Keratinocyte (primary cell): ENCODE results near the gene HEPACAM. TPM values are rescaled to one million over a fixed set of nuclear protein-coding genes. Genes with fewer than 3 reads are reported as not detected.
A peak's percentile ranks its signal among the peaks of the same experiment; 100 is the strongest.

Experiments
- DNase-seq: peaks from one replicate; pipeline ENCODE4 v3.0.0-alpha.2; 2011; ENCODE audit warnings: low read depth, missing footprints, low spot score
- FAIRE-seq: peaks from 2 replicates; lab custom pipeline; 2011; peaks lifted over from hg19 to GRCh38; lab: Jason Lieb, UNC
- H2AFZ ChIP-seq: 2 replicates; pipeline ENCODE4 v1.6.0; 2012; ENCODE audit warnings: low read length, control low read depth, inconsistent platforms; ENCODE audit not compliant: control insufficient read depth
- H3K27ac ChIP-seq: 2 replicates; pipeline ENCODE4 v1.5.1; 2011; ENCODE audit warnings: low read length; ENCODE audit not compliant: control insufficient read depth, insufficient read depth
- H3K27me3 ChIP-seq: 3 replicates; pipeline ENCODE4 v1.6.0; 2011; ENCODE audit warnings: low read length; ENCODE audit not compliant: control insufficient read depth, insufficient read depth; ENCODE audit errors: extremely low read depth
- H3K36me3 ChIP-seq, 2 experiments: 2 replicates in 1 of 2; 3 replicates in 1 of 2; pipeline ENCODE4 v1.5.1; 2011; ENCODE audit warnings: low read length in 2 of 2, mild to moderate bottlenecking in 1 of 2; ENCODE audit not compliant: control insufficient read depth in 2 of 2, insufficient read depth in 2 of 2; ENCODE audit errors: extremely low read depth in 1 of 2
- H3K4me1 ChIP-seq: 3 replicates; pipeline ENCODE4 v1.5.1; 2011; ENCODE audit warnings: low read length; ENCODE audit not compliant: control insufficient read depth, insufficient read depth; ENCODE audit errors: extremely low read depth
- H3K4me2 ChIP-seq: 3 replicates; pipeline ENCODE4 v1.6.0; 2011; ENCODE audit warnings: low read depth, low read length; ENCODE audit not compliant: control insufficient read depth, insufficient read depth; ENCODE audit errors: extremely low read depth
- H3K4me3 ChIP-seq, 3 experiments: fragments of 200-600 bp in 1 of 3; sonication (generic) in 1 of 3; 2 replicates in 2 of 3; 3 replicates in 1 of 3; pipeline ENCODE4 v1.5.1; 2011 to 2016; ENCODE audit warnings: low read length in 3 of 3, mild to moderate bottlenecking in 3 of 3, control low read depth in 2 of 3, inconsistent platforms in 1 of 3, low read depth in 1 of 3, mixed read lengths in 1 of 3, mixed run types in 1 of 3, moderate library complexity in 1 of 3; ENCODE audit not compliant: control insufficient read depth in 2 of 3, insufficient read depth in 2 of 3; ENCODE audit errors: extremely low read depth in 1 of 3
- H3K79me2 ChIP-seq: 2 replicates; pipeline ENCODE4 v1.6.0; 2012; ENCODE audit warnings: low read length; ENCODE audit not compliant: control insufficient read depth, insufficient read depth
- H3K9ac ChIP-seq: 3 replicates; pipeline ENCODE4 v1.6.0; 2011; ENCODE audit warnings: low read length; ENCODE audit not compliant: control insufficient read depth, insufficient read depth; ENCODE audit errors: extremely low read depth
- H3K9me1 ChIP-seq: 3 replicates; pipeline ENCODE4 v1.6.0; 2011; ENCODE audit warnings: low read length; ENCODE audit not compliant: control insufficient read depth, insufficient read depth; ENCODE audit errors: extremely low read depth
- H3K9me3 ChIP-seq: 2 replicates; pipeline ENCODE4 v1.5.1; 2012; ENCODE audit warnings: low read depth, low read length; ENCODE audit not compliant: control insufficient read depth
- H4K20me1 ChIP-seq: 3 replicates; pipeline ENCODE4 v1.6.0; 2011; ENCODE audit warnings: low read length; ENCODE audit not compliant: control insufficient read depth, insufficient read depth; ENCODE audit errors: extremely low read depth
- EZH2 ChIP-seq: IDR thresholded peaks from one replicate; pipeline ENCODE4 v1.6.1; 2012; ENCODE audit warnings: inconsistent platforms, mild to moderate bottlenecking, low read length, moderate library complexity
- dilution Hi-C: fragments of 300-500 bp; cut with MboI; formaldehyde crosslinking; loops from one replicate; pipeline ENCODE4 v1.7.0; 2020; ENCODE audit warnings: low sequenced_read_pairs; ENCODE audit not compliant: extremely low pct_ligation_motif_present
- polyA plus RNA-seq, 5 experiments: library from polyadenylated mRNA; depleted of rRNA in 3 of 5; stranded (reverse) in 3 of 5; stranded (forward) in 1 of 5; unstranded in 1 of 5; fragments of >200 nt; gene quantifications; 1 replicate in 1 of 5; 2 replicates in 3 of 5; 3 replicates in 1 of 5; pipeline versions ENCODE4 v1.2.1 to v1.2.3, GENCODE V29; 2011 to 2012; ENCODE audit warnings: missing spikeins in 2 of 5, low read depth in 1 of 5, low replicate concordance in 1 of 5
- TF ChIP-seq, protein P1 (sequence below), 3 experiments: IDR thresholded peaks in 1 of 3; conservative IDR thresholded peaks in 1 of 3; optimal IDR thresholded peaks in 1 of 3; 2 replicates in 2 of 3; 3 replicates in 1 of 3; pipeline versions ENCODE3 to v1.5.1; 2011; ENCODE audit warnings: low read length in 3 of 3, mild to moderate bottlenecking in 3 of 3, moderate library complexity in 2 of 3, control low read depth in 1 of 3, inconsistent platforms in 1 of 3; ENCODE audit not compliant: insufficient read depth in 2 of 3; ENCODE audit errors: extremely low read depth in 1 of 3

HEPACAM gene
- polyA plus RNA-seq, 1 donor (not counting 4 experiments of a cell fraction or from before 2014, with no cell fraction given) = not detected

DNA sequence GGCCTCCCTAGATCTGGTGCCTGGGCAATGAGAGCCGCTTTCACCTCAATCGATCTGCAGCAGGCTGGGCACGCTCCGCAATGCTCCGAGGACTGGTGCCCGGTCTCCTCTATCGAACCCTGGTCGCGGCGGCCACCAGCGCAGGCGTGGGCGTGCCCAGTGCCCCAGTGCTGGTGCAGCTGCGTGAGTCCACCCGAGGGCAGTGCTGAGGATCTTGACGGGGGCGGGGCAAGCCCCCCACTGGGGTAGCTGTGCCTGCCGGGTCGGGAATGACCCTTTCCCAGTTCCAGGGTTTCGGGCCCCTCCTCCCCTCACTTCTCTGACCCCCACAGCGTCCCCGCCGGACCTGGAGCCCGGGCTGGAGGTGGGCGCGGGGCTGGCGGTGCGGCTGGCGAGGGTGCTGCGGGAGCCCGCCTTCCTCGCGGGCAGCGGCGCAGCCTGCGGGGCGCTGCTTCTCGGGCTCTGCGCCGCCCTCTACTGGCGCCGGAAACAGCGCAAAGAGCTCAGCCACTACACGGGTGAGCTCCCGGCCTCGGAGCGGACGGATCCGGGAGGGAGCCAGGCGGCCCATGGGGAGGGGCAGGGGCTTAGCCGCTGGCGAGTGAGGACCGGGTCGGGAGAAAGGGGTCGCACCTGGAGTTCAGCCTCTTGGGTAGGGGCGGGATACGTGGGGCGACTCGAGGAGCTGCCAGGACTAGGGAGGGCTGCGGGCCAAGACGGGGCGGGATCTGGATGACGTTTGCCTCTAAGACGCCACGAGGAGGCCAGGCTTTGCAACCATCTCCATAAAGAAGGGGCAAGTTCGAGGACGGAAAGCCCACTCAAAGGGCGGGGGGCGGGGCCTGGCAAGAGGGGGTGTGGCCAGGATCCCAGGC lies 59.7 kb downstream of the HEPACAM start:
- Histone ChIP-seq H3K27me3 (peaks cover 34% of the 10 kb centered on the region), H3K9me3 (no peaks in the 10 kb centered on the region), H3K9ac (peak overlapping the region; percentile 90), H3K79me2 (no peaks in the 10 kb centered on the region), H3K4me1 (peaks cover 15% of the 10 kb centered on the region), H2AFZ (peak overlapping the region; percentile 96), H3K4me3 (peak overlapping the region; percentile 50 to 77 (median 74)), H4K20me1 (no peaks in the 10 kb centered on the region), H3K9me1 (no peaks in the 10 kb centered on the region), H3K36me3 (peaks cover 0 to 1% of the 10 kb centered on the region in 2 experiments), H3K4me2 (peak overlapping the region; percentile 90), H3K27ac (peak overlapping the region; percentile 73)
- dilution Hi-C loops = no loop called here
- TF ChIP-seq EZH2 = no peak
- TF ChIP-seq, protein P1, sequence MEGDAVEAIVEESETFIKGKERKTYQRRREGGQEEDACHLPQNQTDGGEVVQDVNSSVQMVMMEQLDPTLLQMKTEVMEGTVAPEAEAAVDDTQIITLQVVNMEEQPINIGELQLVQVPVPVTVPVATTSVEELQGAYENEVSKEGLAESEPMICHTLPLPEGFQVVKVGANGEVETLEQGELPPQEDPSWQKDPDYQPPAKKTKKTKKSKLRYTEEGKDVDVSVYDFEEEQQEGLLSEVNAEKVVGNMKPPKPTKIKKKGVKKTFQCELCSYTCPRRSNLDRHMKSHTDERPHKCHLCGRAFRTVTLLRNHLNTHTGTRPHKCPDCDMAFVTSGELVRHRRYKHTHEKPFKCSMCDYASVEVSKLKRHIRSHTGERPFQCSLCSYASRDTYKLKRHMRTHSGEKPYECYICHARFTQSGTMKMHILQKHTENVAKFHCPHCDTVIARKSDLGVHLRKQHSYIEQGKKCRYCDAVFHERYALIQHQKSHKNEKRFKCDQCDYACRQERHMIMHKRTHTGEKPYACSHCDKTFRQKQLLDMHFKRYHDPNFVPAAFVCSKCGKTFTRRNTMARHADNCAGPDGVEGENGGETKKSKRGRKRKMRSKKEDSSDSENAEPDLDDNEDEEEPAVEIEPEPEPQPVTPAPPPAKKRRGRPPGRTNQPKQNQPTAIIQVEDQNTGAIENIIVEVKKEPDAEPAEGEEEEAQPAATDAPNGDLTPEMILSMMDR (optimal IDR thresholded peaks at IDR 0.05 in 1 of 3, IDR thresholded peaks at IDR 0.05 in 1 of 3, conservative IDR thresholded peaks at IDR 0.05 in 1 of 3; ENCODE audit: extremely low read depth in 1 of 3, insufficient read depth in 2 of 3, low read length in 3 of 3) = peak; percentile 47 to 82 (median 80)
- peak; percentile 74 for DNase-seq
- FAIRE-seq = peak; percentile 46

DNA sequence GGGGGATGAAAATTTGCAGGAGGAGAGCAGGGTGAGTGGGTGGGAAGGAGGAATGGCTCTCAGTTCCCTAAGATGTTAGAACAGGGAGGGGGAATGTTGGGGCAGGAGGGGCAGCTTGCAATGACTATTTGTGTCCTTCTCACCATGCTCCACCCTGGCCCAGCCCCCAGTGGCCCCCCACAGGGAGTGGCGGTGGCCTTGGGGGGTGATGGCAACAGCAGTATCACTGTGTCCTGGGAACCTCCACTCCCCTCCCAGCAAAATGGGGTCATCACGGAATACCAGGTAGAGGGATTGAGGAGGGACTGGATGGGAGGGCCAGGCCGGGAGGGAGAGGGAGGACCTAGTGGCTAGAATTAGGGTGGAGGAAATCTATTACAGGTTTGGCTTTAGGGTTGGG lies 60.4 kb downstream of the HEPACAM start:
- Histone ChIP-seq H4K20me1 (no peaks in the 10 kb centered on the region), H3K9ac (no peak overlapping the region), H3K27me3 (peaks cover 42% of the 10 kb centered on the region), H3K27ac (no peak overlapping the region), H3K4me2 (peak overlapping the region; percentile 90), H3K36me3 (peaks cover 0 to 1% of the 10 kb centered on the region in 2 experiments), H3K4me1 (peaks cover 15% of the 10 kb centered on the region), H3K79me2 (no peaks in the 10 kb centered on the region), H3K9me3 (no peaks in the 10 kb centered on the region), H3K4me3 (peak overlapping the region in 1 of 3 experiments; percentile 74), H2AFZ (no peak overlapping the region), H3K9me1 (no peaks in the 10 kb centered on the region)
- TF ChIP-seq, protein P1 (optimal IDR thresholded peaks at IDR 0.05 in 1 of 3, IDR thresholded peaks at IDR 0.05 in 1 of 3, conservative IDR thresholded peaks at IDR 0.05 in 1 of 3; ENCODE audit: extremely low read depth in 1 of 3, insufficient read depth in 2 of 3, low read length in 3 of 3) = no peak
- no peak for TF ChIP-seq EZH2
- dilution Hi-C loops = no loop called here
- DNase-seq = no peak
- no peak for FAIRE-seq
